GM21360 (cell line): ENCODE data around the gene CDKAL1.
A peak's percentile ranks its signal among the peaks of the same experiment; 100 is the strongest.
"Not testable (repeated sequence)": the region's sequence is repeated elsewhere in the genome, so short reads cannot be mapped to it uniquely, and the experiment has no call there.

Experiments
- ATAC-seq: cut with Tn5 transposase; IDR thresholded peaks from one replicate; pipeline ENCODE4 v1.9.1; 2021; ENCODE audit warnings: mild to moderate bottlenecking, moderate library complexity; ENCODE audit not compliant: unreplicated experiment

CDKAL1 gene

DNA sequence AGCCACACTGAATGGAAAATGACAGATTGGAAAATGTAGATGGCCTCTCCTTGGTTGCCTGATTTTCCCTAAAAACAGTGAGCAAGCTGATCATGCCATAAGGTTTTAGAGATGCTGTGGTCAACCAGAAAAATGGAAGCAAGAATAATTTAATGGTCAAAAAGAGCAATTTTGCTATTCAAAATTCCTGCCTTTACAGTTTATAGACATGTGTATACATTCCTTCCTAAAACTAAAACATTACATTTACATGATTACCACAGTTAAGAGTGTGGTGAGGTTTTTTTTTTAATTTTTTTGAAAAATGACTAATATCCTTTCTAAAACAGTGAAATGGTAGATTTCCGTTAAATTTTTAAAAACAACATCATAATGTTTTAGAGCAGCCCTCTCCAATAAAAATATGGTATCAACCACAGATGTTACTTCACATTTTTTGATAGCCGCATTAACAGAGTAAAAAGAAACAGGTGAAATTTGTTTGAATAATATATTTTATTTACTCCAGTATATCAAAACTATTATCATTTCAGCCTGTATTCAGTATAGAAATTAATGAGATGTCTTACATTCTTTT is 652.3 kb downstream of the CDKAL1 start:
- no peak for ATAC-seq

- ATAC-seq, result no peak
Observed at GRCh38 chr6:21187485-21187884, 653.2 kb downstream of the CDKAL1 start.

GRCh38 chr6:21188505-21189223 is 654.4 kb downstream of the CDKAL1 start:
- no peak for ATAC-seq

- no peak for ATAC-seq
Observed at GRCh38 chr6:21189759-21190158, 655.5 kb downstream of the CDKAL1 start.

DNA sequence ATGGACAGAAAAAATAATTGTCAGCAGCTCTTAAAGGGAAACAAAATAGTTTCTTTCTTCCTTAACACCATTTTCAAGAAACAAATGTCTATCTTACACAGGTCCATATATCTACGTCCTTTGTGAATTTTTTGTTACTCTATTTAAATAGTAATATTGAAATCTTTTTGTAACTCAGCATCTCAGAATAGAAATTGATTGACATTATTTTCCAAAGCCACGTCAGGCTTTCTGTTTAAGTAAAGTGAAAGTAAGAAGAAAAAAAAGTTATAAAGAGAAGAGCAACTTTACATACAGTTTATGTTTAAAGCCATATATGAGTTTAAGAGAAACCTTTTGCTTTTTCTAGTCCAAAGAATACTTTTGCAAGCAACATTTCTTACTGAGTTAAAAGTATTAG is 656.4 kb downstream of the CDKAL1 start:
- no peak for ATAC-seq

DNA sequence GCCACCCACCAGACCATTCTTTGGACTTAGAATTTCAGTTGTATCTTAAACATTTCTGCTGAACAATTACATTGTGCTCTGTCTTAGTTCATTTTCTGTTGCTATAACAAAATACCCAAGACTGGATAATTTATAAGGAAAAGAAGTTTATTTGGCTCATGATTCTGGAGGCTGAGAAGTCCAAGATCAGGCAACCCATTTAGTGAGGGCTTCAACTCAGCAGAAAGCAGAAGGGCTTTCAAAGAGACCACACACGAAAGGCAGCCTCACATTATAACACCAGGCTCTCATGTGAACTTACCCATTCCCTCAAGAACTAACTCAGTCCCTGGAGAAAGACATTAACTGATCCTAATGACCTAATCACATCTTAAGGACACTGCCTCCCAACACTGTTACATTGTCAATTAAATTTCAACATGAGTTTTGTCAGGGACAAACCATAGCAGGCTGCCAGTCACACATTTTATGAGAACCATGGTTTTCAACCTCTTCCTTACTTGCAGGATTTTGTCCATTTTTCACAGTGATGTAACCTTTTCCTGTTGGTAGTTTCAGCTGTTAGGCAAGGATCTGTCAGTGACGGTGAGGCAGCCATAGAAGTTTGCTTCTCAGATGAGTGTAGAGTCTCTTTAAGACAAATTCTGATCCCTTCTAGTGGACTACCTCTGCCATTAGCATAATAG is 659.7 kb downstream of the CDKAL1 start:
- no peak for ATAC-seq

- not testable (repeated sequence) for ATAC-seq
Observed at GRCh38 chr6:21195301-21195700, 661.0 kb downstream of the CDKAL1 start.

DNA sequence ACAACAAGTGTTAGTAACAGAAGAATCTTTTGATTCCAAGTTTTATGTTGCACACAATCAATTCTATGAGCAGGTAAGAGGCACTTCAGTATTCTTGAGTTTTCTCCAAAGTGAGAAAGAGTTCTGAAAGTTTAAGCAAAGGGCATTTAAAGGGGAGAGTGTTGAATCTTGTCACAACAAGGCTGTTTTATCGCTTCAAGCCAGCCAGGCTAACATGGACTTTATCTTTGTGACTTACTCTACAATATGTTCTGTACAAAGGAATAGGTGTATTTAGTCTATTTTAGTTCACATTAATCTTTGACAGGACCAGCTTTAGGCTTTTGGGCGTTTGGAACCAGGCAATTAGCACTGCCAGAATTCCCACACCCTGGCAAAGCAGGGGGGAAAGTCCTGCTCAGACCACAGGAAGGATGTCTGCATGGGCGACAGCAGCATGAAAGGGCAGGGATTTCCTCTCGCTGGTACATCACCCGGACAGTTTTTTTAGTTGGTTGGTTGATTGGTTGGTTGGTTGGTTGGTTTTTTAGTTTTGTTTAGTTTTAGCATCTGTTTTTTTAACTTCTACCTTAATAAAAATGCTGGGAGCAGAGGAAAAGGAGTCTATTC is 663.9 kb downstream of the CDKAL1 start:
- no peak for ATAC-seq

DNA sequence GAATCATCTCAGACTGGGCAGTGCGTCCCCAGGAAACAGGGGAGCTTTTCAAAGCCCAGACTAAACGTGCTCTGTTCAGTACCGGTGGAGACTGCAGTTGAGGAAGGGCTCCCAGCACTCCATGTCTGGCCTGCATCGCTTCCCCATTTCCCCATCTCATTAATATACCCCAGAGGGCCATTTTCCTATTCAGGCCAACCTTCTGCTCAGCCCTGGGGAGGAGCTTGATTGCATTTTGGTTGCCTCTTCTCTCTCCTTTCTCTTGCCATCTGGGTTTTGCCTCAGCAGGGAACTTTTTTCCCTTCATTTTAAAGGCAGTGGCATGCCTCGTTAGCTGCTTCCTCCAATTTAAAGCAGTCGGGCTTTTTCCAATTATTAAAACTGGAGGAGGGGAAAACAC is 665.0 kb downstream of the CDKAL1 start:
- ATAC-seq, result no peak

- no peak for ATAC-seq
Observed at GRCh38 chr6:21200134-21200870, 666.0 kb downstream of the CDKAL1 start.

GRCh38 chr6:21201187-21201586 is 666.9 kb downstream of the CDKAL1 start:
- no peak for ATAC-seq

DNA sequence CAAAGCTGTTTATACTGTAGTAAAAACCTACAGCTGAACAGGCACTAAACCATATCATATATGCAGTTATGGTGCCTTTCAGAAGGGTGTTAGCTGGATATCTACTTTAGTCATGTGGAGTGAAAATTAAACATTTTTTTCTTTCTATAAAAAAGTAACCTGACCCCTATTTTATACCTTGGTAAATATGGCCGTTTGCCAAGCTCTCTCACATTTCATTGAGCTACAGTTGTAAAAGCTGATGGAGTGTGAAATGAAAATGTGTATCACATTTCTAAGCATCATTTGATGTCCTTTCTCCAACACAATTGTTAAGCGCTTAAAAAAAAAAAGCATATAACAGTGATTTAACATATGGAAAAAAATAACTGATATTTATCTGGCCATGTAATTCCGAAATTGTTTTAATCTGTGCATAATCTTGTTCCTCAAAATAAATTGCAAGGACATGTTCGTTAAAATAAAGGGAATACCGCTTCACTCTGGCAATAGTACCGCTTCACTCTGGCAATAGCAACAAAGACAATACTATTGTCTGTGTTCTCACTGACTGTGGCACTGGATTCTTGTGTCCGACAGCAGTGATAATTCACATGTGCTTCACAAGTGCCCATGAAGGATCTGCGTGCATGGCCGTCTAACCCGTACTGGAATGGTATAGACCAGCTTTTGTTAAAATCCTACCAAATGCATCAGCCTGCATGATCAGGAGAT is 667.5 kb downstream of the CDKAL1 start:
- no peak for ATAC-seq

DNA sequence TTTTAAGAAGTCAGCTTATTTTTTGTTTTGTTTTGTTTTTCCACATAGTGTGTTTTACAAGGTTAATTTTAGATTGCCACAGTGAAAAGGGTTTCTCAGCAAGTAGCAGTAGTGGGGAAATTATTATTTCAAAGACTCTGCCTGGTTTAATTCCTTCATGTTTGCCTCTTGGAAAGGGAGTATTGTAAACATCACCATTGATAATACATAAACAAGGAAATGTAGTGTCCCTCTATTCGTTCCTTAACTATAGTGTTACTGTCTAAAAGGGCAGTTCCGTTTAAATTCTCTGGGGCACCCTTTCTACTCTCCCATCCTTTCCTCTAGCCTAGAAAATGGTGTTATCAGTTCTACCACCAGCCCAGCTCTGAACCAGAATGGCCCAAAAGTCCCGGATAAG is 668.3 kb downstream of the CDKAL1 start:
- ATAC-seq, result no peak

- no peak for ATAC-seq
Observed at GRCh38 chr6:21204951-21205350, 670.7 kb downstream of the CDKAL1 start.

DNA sequence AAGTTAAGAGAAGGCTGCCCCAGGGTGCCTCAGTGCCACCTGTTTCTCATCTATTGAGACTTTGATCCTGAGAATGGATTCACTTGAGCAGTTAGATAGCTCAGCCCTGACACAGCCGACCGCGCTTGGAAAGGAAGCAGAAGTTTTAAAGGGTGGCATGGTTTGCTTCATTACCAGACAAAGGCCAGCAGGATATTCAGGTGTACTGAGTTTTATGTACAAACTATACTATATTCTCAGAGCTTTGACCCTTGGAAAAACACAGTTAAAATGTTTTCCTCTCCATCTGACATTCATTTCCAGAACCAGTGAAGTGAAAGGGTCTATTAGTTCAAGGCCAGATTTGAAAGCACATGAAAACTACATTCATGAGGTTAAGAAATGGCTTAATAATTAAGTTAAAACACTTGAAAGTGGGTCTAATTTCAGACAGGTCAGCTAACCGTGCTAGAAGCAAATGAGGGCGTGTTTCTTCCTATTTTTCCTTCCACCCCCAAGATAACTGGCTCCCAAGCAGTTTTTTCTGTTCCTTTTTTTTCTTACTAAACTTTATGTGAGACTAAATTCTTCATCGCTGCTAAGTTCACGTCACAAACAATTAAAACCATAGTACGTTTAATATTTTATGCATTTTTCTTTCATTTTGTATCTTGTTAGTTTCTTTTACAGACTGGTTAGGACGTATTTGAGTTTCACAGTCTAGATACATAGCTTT is 674.0 kb downstream of the CDKAL1 start:
- ATAC-seq, result no peak

DNA sequence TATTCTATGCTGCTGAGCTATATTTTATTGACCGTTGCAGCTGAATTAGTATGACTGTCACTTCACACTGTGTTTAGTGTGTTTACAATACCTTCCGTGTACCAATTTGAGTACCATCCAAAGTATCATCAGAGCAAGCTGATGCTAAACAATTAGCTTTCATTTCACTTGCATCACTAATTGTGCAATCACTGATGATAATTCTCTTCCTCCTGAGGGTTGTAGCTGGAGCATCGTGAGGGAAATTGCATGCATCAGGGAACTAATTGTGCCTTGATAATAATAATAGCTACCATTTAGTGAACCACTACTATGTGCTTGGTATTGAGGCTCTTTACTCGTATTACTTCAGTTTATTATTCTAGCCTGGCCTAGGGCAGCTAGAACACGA is 674.5 kb downstream of the CDKAL1 start:
- no peak for ATAC-seq

DNA sequence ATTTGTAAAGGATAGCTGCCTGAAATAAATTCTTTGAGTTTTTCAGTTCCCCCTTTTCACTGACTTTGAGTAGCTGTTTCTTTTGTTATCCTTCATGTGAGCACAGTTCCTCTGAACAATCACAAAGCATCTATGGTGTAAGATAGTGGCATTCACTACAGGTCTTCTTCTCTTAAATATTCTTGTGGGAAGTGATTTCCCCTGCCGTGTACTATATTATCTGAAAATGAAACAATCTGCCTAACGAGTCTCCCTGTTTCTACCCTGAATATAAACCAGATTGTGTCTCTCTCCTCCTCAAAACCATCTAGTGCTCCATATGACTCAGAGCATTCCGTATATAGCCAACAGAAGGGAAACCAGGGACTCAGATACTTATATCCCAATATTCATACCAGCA is 679.2 kb downstream of the CDKAL1 start:
- ATAC-seq, result peak; percentile 62

DNA sequence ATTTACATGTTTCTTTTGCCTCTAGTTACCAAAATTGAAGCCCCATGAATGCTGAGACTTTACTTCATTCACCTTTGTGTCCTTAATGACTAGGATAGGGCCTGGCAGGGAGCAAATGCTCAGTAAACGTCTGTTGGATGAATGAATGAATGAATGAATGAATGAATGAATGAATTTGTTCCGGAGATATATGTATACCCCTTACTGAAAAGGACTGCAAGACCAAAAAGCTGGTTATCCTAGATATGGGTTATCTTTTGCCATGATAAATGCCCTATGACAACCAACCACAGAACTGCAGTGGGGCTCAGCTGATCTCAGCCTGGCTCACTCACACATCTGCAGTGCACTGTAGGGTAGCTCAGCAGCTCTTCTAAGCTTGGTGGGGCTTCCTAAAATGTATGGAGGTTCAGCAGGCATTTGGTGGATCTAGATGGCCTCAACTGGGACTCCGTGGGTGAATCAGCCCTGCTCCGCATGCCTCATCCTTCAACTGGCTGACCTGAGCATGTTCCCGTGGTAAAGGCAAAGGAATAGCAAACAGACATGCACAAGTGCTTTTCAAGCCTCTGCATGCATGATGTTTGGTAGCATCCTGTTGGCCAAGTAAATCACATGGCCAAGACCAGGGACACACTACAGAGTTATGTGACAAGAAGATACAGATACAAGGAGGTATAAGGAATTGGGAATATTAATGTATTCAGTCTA is 680.6 kb downstream of the CDKAL1 start:
- no peak for ATAC-seq

- ATAC-seq, result no peak
Observed at GRCh38 chr6:21219241-21219640, 685.0 kb downstream of the CDKAL1 start.
